HepG2 (cell line): Measurements from ENCODE around the gene NELFCD. TPM values are rescaled to one million over a fixed set of nuclear protein-coding genes. Genes with fewer than 3 reads are reported as not detected.

Source experiments
- ARID5B ChIP-seq: IDR thresholded peaks from 2 replicates; pipeline ENCODE4 v1.4.0; 2020; ENCODE audit warnings: mild to moderate bottlenecking, missing genetic modification reagents
- FOXK1 ChIP-seq: sonication (generic); formaldehyde crosslinking; IDR thresholded peaks from 2 replicates; pipeline ENCODE4 v1.4.0; 2020; ENCODE audit warnings: low read depth, missing genetic modification reagents, borderline replicate concordance
- FOXP4 ChIP-seq: sonication (generic); formaldehyde crosslinking; IDR thresholded peaks from 2 replicates; pipeline ENCODE4 v1.4.0; 2020; ENCODE audit warnings: missing genetic modification reagents
- HMG20A ChIP-seq: IDR thresholded peaks from 2 replicates; pipeline ENCODE4 v1.6.1; 2016; ENCODE audit warnings: borderline replicate concordance
- ISX ChIP-seq: sonication (generic); formaldehyde crosslinking; conservative IDR thresholded peaks from 2 replicates; pipeline ENCODE4 v1.5.0; 2020; ENCODE audit warnings: missing genetic modification reagents
- LCORL ChIP-seq, 2 experiments: fragments of 450-650 bp in 1 of 2; sonication (generic) in 1 of 2; formaldehyde crosslinking in 1 of 2; IDR thresholded peaks; 2 replicates each; pipeline versions ENCODE4 v1.5.0 to v1.6.1; 2017 to 2020; ENCODE audit warnings: antibody characterized with exemption in 1 of 2, missing genetic modification reagents in 1 of 2
- NFE2 ChIP-seq: sonication (generic); formaldehyde crosslinking; IDR thresholded peaks from 2 replicates; pipeline ENCODE4 v1.4.0; 2020; ENCODE audit warnings: missing genetic modification reagents
- SAFB2 ChIP-seq: sonication (generic); formaldehyde crosslinking; IDR thresholded peaks from 2 replicates; pipeline ENCODE4 v1.5.1; 2020; ENCODE audit warnings: missing genetic modification reagents, low read depth, mild to moderate bottlenecking, borderline replicate concordance
- SATB2 ChIP-seq: sonication (generic); formaldehyde crosslinking; IDR thresholded peaks from 2 replicates; pipeline ENCODE4 v1.5.0; 2020; ENCODE audit warnings: missing genetic modification reagents
- SP4 ChIP-seq: sonication (generic); formaldehyde crosslinking; IDR thresholded peaks from 2 replicates; pipeline ENCODE4 v1.8.1; 2023; ENCODE audit warnings: mild to moderate bottlenecking, missing genetic modification reagents
- TBP ChIP-seq: sonication (generic); formaldehyde crosslinking; IDR thresholded peaks from 2 replicates; pipeline ENCODE4 v1.5.0; 2020; ENCODE audit warnings: missing genetic modification reagents
- THAP8 ChIP-seq: sonication (generic); formaldehyde crosslinking; IDR thresholded peaks from 2 replicates; pipeline ENCODE4 v1.5.1; 2020; ENCODE audit warnings: missing genetic modification reagents, mild to moderate bottlenecking, borderline replicate concordance
- TP53 ChIP-seq: sonication (generic); formaldehyde crosslinking; conservative IDR thresholded peaks from 2 replicates; pipeline ENCODE4 v1.4.0; 2020; ENCODE audit warnings: missing genetic modification reagents
- ZBTB10 ChIP-seq: sonication (generic); formaldehyde crosslinking; IDR thresholded peaks from 2 replicates; pipeline ENCODE4 v1.4.0; 2020; ENCODE audit warnings: missing genetic modification reagents, borderline replicate concordance
- ZKSCAN8 ChIP-seq: IDR thresholded peaks from 2 replicates; pipeline ENCODE4 v1.6.1; 2016; ENCODE audit warnings: borderline replicate concordance, missing genetic modification reagents, missing compliant biosample characterization
- ZMAT5 ChIP-seq: sonication (generic); formaldehyde crosslinking; IDR thresholded peaks from 2 replicates; pipeline ENCODE4 v1.5.0; 2020; ENCODE audit warnings: mild to moderate bottlenecking, low read depth, missing genetic modification reagents, borderline replicate concordance
- ZNF367 ChIP-seq: sonication (generic); formaldehyde crosslinking; IDR thresholded peaks from 2 replicates; pipeline ENCODE4 v1.4.0; 2020; ENCODE audit warnings: missing genetic modification reagents, borderline replicate concordance
- ZNF569 ChIP-seq: sonication (generic); formaldehyde crosslinking; IDR thresholded peaks from 2 replicates; pipeline ENCODE4 v1.5.0; 2020; ENCODE audit warnings: mild to moderate bottlenecking, missing genetic modification reagents, moderate library complexity, borderline replicate concordance
- ZNF652 ChIP-seq: IDR thresholded peaks from 2 replicates; pipeline ENCODE4 v1.6.1; 2016; ENCODE audit warnings: low read depth, borderline replicate concordance
- ZNF792 ChIP-seq: IDR thresholded peaks from 2 replicates; pipeline ENCODE4 v1.6.1; 2016
- polyA plus RNA-seq, 8 experiments: library from polyadenylated mRNA; depleted of rRNA in 3 of 8; stranded (reverse) in 7 of 8; unstranded in 1 of 8; fragments of >200 nt; fragmentation: Illumina TruSeq in 4 of 8; extraction: Trizol in 4 of 8; gene quantifications; 2 replicates each; pipeline versions ENCODE4 v1.2.1 to v1.2.3, GENCODE V29; 2011 to 2016; ENCODE audit warnings: low read depth in 4 of 8, missing spikeins in 1 of 8, mixed read lengths in 1 of 8; ENCODE audit not compliant: insufficient read depth in 1 of 8
- total RNA-seq, 5 experiments: library from RNA; depleted of rRNA; stranded (reverse); fragments of >200 nt; fragmentation: Illumina TruSeq; extraction: Trizol; gene quantifications; 2 replicates each; pipeline ENCODE4 v1.2.3, GENCODE V29; 2016; ENCODE audit warnings: low read depth in 1 of 5

NELFCD gene
- total and polyA plus RNA-seq, 2 of the 13 experiments (the other 11 are each of a cell fraction or from before 2014, with no cell fraction given), result 159 to 203 TPM

GRCh38 chr20:58995461-58996225 lies 14.6 kb downstream of the NELFCD start (continued):
- TF ChIP-seq NFE2 (CRISPR knock-in tag) (no peak), SP4 (CRISPR knock-in tag) (no peak), TP53 (CRISPR knock-in tag) (no peak), THAP8 (no peak), ZBTB10 (CRISPR knock-in tag) (no peak), ZNF367 (CRISPR knock-in tag) (no peak), ZNF569 (CRISPR knock-in tag) (no peak), ZMAT5 (CRISPR knock-in tag) (no peak), ZNF652 (no peak), FOXK1 (no peak), ARID5B (CRISPR knock-in tag) (peak; percentile 76), ZKSCAN8 (CRISPR knock-in tag) (no peak; the same call in 1 of the 2 replicates), ZNF792 (CRISPR knock-in tag) (0 out of 2 replicates have a peak, but pooled peaks have one; percentile 24), LCORL (IDR thresholded peaks at IDR 0.05) (no peak), LCORL (CRISPR knock-in tag; IDR thresholded peaks at IDR 0.05) (peak; percentile 66), SAFB2 (CRISPR knock-in tag) (no peak; the same call in 1 of the 2 replicates), SATB2 (CRISPR knock-in tag) (no peak), TBP (CRISPR knock-in tag) (no peak), FOXP4 (CRISPR knock-in tag) (peak; percentile 62), HMG20A (CRISPR knock-in tag) (no peak), ISX (CRISPR knock-in tag) (no peak)
